ENCODE results near the gene PSMD12. TPM values are rescaled to one million over a fixed set of nuclear protein-coding genes. Genes with fewer than 3 reads are reported as not detected.
"Not testable (repeated sequence)": the region's sequence is repeated elsewhere in the genome, so short reads cannot be mapped to it uniquely, and the experiment has no call there.

The PSMD12 gene
- total and polyA plus RNA-seq, 8 donors: 4.9 to 44.6 (median 17.4) TPM

- no peak overlapping the region for H3K27ac ChIP-seq
- H3K4me1 ChIP-seq: peaks cover 6 to 17% (median 12%) of the 10 kb centered on the region in 4 donors
- 87 to 92% (median 88%) methylated on average over 5 of the region's 5 CpGs for WGBS, 5 donors
- TF ChIP-seq EP300 (IDR thresholded peaks at IDR 0.05) (no peak), POLR2AphosphoS5 (IDR thresholded peaks at IDR 0.05) (no peak), POLR2A (IDR thresholded peaks at IDR 0.05) (no peak)
- TF ChIP-seq, protein P1, sequence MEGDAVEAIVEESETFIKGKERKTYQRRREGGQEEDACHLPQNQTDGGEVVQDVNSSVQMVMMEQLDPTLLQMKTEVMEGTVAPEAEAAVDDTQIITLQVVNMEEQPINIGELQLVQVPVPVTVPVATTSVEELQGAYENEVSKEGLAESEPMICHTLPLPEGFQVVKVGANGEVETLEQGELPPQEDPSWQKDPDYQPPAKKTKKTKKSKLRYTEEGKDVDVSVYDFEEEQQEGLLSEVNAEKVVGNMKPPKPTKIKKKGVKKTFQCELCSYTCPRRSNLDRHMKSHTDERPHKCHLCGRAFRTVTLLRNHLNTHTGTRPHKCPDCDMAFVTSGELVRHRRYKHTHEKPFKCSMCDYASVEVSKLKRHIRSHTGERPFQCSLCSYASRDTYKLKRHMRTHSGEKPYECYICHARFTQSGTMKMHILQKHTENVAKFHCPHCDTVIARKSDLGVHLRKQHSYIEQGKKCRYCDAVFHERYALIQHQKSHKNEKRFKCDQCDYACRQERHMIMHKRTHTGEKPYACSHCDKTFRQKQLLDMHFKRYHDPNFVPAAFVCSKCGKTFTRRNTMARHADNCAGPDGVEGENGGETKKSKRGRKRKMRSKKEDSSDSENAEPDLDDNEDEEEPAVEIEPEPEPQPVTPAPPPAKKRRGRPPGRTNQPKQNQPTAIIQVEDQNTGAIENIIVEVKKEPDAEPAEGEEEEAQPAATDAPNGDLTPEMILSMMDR (IDR thresholded peaks at IDR 0.05): no peak
- H3K27me3 ChIP-seq: no peaks in the 10 kb centered on the region
- no peaks in the 10 kb centered on the region for H3K36me3 ChIP-seq
- H3K9me3 ChIP-seq: no peaks in the 10 kb centered on the region
- no peak for DNase-seq
- no peak overlapping the region for H3K4me3 ChIP-seq
- intact Hi-C loops (cut with DNase I; ENCODE audit: low total_unique reads): no loop called here
Observed at GRCh38 chr17:67413388-67413787, 47.0 kb upstream of the PSMD12 start.

DNA sequence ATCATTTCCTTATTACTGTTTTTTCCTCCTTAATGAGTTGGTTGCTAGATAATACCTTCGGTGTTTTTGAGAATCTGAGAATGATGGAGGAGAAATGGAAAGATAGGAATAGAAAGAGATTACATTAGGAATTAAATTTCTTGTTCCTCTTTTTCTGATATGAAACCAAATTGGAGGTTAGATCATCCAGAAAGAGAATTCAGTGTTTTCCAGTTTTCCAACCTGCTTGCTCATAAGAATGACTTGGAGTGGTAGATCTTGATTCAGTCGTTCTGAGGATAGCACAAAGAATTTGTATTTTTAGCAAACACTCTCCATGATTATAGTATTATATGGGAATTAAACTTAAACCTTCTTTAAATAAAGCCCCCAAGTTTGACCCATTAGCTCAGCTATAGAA, 46.6 kb upstream of the PSMD12 start:
- Histone ChIP-seq H3K4me1 (peaks cover 8 to 21% (median 12%) of the 10 kb centered on the region in 4 donors), H3K4me3 (no peak overlapping the region), H3K9me3 (no peaks in the 10 kb centered on the region), H3K36me3 (no peaks in the 10 kb centered on the region), H3K27ac (no peak overlapping the region), H3K27me3 (no peaks in the 10 kb centered on the region)
- no peak for DNase-seq
- intact Hi-C loops (cut with DNase I; ENCODE audit: low total_unique reads): no loop called here
- 33 to 49% (median 44%) methylated on average over 2 of the region's 2 CpGs for WGBS, 5 donors
- TF ChIP-seq POLR2AphosphoS5 (IDR thresholded peaks at IDR 0.05) (no peak), POLR2A (IDR thresholded peaks at IDR 0.05) (no peak), EP300 (IDR thresholded peaks at IDR 0.05) (no peak)
- TF ChIP-seq, protein P1 (IDR thresholded peaks at IDR 0.05): no peak

DNA sequence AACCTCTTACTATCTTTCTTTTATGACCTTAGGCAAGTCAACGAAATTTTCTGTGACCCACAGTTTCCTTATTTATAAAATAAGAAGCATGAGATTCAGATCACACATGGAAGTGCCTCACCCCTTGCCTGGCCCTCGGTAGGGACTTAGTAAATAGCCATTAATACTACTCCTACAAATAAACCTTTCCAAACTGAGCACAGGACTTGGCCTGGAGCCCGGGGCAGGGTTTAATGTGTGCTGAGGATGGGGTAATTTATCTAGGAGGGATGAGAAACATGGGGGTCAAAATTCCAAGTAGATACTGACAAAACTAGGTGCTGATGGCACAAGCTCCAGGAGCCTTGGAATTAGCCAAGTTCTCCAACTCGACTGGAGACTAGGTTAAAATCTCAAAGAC, 45.7 kb upstream of the PSMD12 start:
- 40 to 49% (median 48%) methylated on average over 4 of the region's 4 CpGs for WGBS, 5 donors
- no peak for DNase-seq
- Histone ChIP-seq H3K27me3 (no peaks in the 10 kb centered on the region), H3K4me3 (no peak overlapping the region), H3K27ac (no peak overlapping the region), H3K4me1 (peaks cover 8 to 22% (median 13%) of the 10 kb centered on the region in 4 donors), H3K36me3 (no peaks in the 10 kb centered on the region), H3K9me3 (no peaks in the 10 kb centered on the region)
- TF ChIP-seq EP300 (IDR thresholded peaks at IDR 0.05) (no peak), POLR2AphosphoS5 (IDR thresholded peaks at IDR 0.05) (no peak), POLR2A (IDR thresholded peaks at IDR 0.05) (no peak)
- TF ChIP-seq, protein P1 (IDR thresholded peaks at IDR 0.05): no peak
- intact Hi-C loops (cut with DNase I; ENCODE audit: low total_unique reads): no loop called here

DNA sequence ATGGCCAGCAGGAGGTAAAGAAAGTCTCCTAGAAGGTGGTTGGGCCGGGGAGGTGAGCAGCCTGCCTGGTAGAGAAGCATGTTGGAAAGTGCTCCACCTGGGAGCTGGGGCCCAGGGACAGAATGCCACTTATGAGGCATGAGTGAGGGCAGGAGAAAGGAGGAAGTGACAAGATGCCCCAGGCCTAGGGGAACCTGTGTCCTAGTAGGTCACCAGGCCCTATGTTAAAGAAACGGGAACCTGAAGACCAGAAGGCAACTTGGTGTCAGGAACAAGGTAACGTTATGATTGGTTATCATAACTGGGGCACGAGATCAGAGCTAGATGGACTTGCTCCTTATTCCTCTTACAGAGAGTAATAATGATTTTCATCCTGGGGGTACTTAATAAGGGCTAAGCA, 45.0 kb upstream of the PSMD12 start:
- H3K4me1 ChIP-seq: peaks cover 8 to 22% (median 13%) of the 10 kb centered on the region in 4 donors
- H3K4me3 ChIP-seq: no peak overlapping the region
- WGBS, 5 donors: 79 to 95% (median 91%) methylated on average over 4 of the region's 4 CpGs
- intact Hi-C loops (cut with DNase I; ENCODE audit: low total_unique reads): no loop called here
- no peak overlapping the region for H3K27ac ChIP-seq
- H3K36me3 ChIP-seq: no peaks in the 10 kb centered on the region
- no peaks in the 10 kb centered on the region for H3K9me3 ChIP-seq
- no peak for DNase-seq
- TF ChIP-seq POLR2AphosphoS5 (IDR thresholded peaks at IDR 0.05): no peak
- TF ChIP-seq POLR2A (IDR thresholded peaks at IDR 0.05): no peak
- TF ChIP-seq, protein P1 (IDR thresholded peaks at IDR 0.05): no peak
- TF ChIP-seq EP300 (IDR thresholded peaks at IDR 0.05): no peak
- H3K27me3 ChIP-seq: no peaks in the 10 kb centered on the region

- peaks cover 8 to 22% (median 13%) of the 10 kb centered on the region in 4 donors for H3K4me1 ChIP-seq
- H3K9me3 ChIP-seq; intact Hi-C loops (cut with DNase I; ENCODE audit: low total_unique reads); DNase-seq; H3K27ac ChIP-seq; H3K36me3 ChIP-seq; H3K27me3 ChIP-seq; H3K4me3 ChIP-seq: not testable (repeated sequence)
- 54 to 69% (median 61%) methylated on average over 3 of the region's 3 CpGs for WGBS, 5 donors
Observed at GRCh38 chr17:67408455-67408830, 42.1 kb upstream of the PSMD12 start.

Data from stomach (tissue), 9 donors.